ENCODE results near the gene MORN1.

GRCh38 chr1:2375923-2376260 is 15.5 kb downstream of the MORN1 start:
- TF ChIP-seq EP300 (IDR thresholded peaks at IDR 0.05) (no peak), POLR2A (IDR thresholded peaks at IDR 0.05) (no peak), CTCF (IDR thresholded peaks at IDR 0.05) (no peak)

All from gastroesophageal sphincter (tissue), 3 donors.